ENCODE measurements around the gene TNPO2.
"Not testable (repeated sequence)": the region's sequence is repeated elsewhere in the genome, so short reads cannot be mapped to it uniquely, and the experiment has no call there.

Gene TNPO2

DNA sequence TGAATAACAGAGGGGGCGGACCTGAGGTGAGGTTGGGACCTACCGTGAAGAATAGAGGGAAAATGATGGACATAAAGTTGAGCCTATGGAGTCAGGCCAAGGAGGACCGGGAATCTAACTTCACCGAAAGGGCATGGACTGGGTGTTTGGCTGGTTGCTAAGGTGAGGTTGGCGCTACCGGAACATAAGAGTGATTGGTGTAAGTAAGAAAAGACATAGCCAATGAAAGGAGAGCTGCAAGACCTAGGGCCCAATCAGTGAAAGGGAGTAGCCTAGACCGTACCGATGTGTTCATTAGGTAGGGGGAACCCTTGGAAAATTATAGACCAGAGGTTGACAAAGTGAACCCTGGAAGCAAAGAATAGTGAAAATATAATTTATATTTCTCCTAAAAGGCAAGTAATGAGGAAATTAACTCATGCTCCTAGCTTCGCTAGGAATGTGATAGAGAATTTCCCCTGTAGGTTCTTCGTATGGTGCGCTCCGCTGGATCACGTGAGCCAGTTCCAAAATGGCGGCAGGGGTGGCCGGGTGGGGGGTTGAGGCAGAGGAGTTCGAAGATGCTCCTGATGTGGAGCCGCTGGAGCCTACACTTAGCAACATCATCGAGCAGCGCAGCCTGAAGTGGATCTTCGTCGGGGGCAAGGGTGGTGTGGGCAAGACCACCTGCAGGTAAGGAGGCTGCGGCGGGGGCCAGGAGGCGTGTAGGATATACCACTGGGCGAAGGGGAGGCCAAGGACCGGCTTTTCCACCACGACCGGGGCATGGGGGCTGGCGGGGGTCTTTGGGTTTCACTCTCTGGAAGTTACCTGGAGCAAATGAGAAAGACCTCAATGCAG lies 13.5 kb upstream of the TNPO2 start, which contains the start of gene GET3:
Gene GET3 (plus strand): TSS at position 503 of the 840 bp plus-strand sequence. CDS start 9 bp downstream, at position 512.
- peak; percentile 81 for DNase-seq

DNA sequence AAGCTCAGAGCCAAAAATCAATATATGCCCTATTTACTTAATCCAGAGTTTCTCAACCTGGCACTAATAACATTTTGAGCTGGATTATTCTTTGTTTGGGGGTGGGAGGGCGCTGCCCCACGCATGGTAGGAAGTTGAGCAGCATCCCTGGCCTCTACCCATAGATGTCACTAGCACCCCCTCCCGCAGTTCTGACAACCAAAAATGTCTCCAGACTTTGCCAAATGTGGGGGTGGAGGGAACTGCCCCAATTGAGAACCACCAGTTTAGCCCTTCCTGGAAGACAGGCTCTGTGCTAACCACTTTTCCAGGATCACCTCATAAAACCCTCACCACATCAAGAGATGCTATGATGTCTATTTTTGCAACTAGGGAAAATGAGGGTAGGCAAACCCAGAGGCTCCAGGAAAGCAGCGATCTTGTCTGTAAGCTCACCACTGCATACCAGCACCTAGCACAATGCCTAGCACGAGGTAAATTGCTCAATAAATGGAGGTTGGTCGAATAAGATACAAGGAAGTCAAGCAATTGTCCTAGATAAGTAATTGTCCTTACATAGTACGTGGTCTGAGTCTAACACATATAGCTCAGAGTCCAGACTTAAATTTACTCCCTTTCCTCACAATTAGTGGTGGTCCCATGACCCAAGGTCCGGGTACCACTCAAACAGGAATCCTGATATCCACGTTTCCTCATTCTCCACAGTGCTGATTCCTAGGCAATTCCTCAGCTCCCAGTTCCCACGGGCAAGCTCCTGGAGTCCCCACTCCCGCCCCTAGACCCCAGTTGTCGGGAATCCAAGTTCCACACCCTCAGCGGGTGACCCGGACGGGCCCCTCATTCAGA lies 9.9 kb upstream of the TNPO2 start:
- peak; percentile 45 for DNase-seq

DNA sequence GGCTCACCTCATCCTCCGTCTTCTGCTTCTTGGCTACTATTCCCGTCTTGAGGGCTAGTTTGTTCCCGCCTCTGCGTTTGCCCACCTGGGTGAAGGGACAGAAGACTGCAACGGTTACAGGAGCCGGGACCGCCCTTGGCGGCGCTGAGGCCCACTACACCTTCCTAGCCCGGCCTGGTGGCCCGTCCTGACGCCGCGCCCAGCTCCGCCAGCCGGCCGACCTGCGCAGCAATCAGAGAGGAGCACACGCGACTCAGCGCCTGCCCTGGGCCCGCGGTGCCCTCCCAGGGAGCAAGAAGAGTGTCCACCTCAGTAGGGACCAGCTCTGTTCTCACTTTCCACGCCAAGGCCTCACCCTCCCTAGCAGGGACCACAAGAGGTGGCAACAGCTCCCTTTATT lies 7.6 kb upstream of the TNPO2 start:
- DNase-seq = no peak

DNA sequence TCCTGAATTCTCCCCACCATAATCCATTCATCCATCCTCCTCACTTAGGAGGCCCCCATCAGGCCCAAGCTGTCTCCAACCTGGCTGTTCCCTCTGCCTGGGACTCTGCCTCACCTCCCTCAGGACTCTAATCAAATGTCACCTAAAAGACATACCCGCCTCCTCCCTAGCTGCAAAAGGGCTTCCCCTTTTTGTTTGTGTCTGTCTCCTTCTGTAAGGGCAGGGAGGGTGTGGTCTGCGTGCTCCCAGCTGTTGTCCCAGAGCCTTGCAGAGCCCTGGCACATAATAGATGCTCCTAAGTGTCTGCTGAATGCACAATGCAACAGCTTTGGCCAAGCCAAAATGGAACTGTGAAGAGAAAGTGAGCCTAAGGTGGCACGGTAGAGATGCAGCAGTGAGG lies 6.3 kb upstream of the TNPO2 start:
- no peak for DNase-seq

DNA sequence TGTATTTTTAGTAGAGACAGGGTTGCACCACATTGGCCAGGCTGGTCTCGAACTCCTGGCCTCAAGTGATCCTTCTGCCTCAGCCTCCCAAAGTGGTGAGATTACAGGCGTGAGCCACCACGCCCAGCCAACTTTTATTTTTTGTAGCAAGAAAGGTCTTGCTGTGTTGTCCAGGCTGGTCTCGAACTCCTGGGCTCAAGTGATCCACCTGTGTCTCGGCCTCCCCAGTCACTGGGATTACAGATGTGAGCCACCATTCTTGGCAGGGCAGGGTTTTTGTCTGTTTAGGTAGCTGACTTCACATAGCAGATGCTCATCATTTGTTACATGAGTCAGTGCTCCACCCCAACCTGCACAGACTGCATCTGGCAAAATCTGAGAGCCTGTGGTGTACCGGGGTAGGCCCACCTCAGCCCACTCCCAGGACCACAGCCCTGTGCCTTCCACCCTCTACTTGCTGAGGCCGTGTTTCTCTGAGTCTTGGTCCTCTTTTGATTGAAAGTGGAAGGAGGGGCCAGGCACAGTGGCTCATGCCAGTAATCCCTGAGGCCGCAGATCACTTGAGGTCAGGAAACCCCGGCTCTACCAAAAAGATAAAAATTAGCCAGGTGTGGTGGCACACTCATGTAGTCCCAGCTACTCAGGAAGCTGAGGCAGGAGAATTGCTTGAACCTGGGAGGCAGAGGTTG lies 4.2 kb upstream of the TNPO2 start:
- DNase-seq = no peak

DNA sequence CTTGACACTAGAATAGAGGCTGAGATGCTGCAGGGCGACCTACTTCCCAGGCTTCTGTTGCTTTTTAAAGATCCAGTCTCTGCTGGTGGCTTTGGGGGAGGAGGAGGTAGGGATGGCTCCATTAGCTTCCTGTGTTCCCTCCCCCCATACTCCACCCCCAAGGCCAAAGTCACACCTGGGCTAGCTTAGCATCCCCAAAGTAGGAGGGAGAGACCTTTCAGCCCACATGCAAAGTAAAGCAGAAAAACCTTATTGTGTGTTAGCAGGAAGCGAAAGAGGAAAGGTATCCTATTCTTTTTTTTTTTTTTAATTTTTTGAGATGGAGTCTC lies 3.2 kb upstream of the TNPO2 start:
- no peak for DNase-seq

DNA sequence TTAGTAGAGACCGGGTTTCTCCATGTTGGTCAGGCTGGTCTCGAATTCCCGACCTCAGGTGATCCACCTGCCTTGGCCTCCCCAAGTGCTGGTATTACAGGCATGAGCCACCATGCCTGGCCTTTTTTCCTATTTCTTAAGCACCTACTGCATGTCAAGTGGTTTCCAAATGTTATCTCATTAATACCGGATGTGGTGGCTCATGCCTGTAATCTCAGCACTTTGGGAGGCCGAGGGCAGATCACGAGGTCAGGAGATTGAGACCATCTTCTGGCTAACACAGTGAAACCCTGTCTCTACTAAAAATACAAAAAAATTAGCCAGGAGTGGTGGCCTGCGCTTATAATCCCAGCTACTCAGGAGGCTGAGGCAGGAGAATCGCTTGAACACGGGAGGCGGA lies 1.9 kb upstream of the TNPO2 start:
- DNase-seq = not testable (repeated sequence)

DNA sequence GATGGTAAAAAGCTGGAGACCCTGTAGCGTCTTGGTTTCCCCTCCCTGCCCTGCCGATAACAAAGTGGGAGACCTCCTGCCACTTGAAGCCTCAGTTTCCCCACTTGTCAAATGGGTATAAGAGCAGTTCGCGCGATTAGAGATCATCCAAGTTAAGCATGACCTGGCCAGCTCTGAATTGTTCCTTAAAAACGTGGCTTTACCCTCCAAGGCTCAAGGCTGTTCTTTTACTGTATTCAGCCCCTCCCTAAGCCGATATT lies 421 bp downstream of the TNPO2 start:
- no peak for DNase-seq

DNA sequence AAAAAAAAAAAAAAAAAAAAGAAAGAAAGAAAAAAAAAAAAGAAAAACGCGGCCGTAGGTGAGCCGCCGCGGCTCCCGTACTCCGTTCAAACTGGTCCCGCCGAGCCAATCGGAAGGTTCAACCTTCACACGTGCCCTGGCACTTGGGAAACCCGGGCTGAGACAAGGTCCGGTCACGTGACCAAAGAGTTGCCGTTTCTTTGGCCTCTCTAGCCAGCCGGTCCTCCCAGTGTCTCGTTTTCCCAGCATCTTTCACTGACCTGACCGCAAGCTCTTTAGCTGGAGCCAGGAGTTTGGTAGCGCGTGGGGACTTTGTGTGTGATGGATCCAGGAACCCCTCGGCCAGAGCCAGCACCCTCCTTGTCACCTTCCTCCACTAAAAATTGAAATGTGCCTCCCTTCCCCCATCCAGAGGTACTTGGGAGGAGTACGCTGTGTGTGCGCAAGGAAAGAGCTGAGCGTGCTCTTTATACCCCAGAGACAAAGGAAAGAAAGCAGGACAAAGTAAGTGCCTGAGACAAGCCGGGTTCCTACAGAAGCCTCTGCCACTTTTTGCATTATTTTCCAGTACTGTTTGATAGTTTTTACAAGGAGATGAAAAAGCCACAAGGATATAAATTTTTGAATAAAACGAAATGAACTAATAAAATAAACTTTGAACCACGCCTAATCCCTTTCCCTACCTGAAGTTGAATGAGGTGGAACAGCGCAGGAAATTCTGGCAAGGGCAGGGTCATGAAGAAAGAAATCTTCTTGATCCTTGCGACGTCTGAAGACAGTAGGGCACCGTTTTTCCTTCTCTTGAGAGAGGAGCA lies 959 bp downstream of the TNPO2 start:
- peak; percentile 93 for DNase-seq

DNA sequence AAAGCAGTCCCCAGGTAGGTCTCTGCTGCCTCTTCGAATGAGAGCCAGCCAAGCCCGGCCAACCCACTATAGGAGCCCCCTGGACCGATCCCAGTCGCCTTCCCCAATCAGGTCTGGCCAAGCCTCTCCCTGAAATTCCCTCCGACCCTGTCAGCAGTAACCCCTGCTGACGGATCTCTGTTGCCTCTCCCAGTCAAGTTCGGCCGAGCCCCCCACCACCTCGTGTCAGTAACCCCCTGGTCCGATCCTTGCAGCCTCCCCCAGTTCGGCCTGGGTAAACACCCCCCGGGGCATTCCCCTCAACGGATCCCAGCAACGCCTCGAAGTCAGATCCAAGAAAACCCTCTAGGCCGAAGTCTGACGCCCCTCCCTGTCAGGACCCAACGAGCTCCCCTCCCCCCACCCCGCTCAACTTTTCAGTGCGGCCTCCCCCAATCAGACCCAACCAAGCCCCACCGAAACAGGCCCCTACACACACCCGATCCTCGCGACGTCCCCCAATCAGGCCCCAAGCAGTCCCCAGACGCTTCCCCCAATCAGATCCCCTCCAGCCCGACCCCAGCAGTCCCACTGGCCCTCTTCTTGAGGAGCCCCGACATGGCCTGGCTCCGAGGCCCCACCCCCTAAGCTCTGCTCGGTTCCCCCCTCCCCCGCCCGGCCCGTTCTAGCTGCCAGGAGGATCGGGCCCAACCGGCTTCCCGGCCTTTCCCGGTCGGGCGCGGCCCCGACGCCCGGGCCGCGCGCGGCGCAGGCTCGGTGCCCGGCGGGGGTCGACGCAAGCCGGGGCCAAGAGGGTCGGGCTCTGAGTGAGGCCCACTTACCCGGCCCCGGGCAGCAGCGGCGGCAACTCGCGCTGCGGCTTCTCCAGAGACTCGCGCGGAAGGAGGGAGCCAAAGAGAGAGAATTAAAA lies 1.8 kb downstream of the TNPO2 start:
- peak; percentile 52 for DNase-seq

DNA sequence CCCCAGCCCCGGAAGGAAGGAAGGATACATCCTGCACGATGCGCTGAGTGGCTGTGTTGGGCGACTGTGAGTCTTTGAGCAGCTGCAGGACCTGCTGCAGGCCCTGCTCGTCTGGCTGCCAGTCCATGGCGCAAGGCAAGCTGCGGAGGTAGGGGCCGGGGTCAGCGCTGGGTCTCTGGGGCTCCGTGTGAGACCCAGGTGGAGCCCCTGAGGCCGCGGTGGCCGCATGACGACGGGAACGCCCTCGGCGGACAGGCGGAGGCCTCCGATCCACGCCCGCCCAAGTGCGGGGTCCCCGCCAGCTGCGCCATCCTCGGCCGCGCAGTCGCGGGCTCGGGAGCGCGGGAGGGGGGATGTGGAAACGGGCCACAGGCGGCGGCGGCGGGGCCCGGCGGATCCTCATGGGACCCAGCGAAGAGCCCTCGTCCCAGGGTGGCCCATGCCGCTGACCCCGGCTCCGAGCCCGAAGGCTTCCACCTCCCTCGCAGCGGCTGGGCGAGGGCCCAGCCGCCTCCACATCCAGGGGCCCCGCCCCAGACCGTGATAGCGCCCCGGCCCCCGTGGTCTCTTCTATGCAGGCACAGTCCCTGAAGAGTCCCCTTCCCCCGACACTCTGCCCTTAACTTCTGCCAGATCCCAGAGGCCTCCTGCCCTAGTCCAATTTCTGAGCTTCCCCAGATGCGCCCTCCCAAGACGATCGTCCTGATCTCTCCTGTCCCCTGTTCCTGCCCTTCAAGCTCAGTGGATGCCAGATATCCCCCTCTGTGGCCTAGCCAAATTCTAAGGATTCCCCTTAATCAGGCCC lies 2.7 kb downstream of the TNPO2 start:
- DNase-seq = no peak

DNA sequence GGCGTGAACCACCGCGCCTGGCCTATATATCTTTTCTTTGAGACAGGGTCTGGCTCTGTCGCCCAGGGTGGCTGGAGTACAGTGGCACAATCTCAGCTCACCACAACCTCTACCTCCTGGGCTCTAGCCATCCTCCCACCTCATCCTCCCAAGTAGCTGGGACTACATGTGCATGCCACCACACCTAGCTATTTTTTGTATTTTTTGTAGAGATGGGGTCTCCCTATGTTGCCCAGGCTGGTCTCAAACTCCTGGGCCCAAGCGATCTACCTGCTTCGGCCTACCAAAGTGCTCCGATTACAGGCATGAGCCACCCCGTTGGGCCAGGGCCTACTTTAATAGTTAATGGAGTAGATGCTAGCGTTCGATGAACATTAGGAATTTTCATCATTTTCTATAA lies 3.4 kb downstream of the TNPO2 start:
- DNase-seq = no peak

DNA sequence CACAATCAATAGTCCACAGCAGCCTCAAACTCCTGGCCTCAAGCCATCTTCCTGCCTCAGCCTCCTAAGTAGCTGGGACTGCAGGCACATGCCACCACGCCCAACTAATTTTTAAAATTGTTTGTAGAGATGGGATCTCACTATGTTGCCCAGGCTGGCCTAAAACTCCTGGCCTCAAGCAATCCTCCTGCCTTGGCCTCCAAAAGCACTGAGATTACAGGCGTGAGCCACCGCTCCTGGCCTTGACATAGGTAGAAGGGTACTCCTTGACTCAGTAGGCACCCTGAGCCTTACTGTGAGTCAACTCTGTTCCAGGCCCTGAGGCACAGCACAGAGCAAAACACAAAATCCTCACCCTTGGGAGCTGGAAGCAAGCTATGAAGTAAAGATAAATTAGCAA lies 7.8 kb downstream of the TNPO2 start:
- DNase-seq = no peak

DNA sequence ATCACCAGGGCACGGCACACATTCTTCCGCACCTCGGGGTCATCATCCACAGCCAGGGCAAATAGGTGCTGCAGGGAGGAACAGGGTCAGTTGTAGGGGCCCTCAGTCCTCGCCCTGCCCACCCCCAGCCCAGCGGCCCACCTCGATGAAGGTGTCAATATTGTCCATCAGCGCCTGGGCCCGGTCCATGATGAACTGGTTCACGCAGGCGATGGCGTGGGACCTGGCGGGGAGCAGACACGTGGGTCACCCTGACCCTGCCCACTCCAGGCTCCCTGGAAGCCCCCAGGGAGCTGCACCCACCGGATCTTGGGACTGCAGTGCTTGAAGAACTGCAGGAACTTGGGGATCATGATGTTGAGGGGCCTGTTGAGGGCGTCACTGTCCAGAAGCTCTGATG lies 8.6 kb downstream of the TNPO2 start:
- no peak for DNase-seq

DNA sequence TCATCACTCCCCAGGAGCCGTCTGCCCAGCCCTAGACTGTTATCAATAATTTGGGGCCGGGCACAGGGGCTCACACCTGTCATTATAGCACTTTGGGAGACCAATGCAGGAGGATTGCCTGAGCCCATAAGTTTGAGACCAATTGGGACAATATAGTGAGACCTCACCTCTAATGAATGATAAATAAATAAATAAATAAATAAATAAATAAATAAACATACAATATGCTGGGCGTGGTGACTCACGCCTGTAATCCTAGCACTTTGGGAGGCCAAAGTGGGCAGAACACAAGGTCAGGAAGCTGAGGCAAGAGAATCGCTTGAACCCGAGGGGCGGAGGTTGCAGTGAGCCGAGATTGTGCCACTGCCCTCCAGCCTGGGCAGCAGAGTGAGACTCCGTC lies 10.4 kb downstream of the TNPO2 start:
- not testable (repeated sequence) for DNase-seq

DNA sequence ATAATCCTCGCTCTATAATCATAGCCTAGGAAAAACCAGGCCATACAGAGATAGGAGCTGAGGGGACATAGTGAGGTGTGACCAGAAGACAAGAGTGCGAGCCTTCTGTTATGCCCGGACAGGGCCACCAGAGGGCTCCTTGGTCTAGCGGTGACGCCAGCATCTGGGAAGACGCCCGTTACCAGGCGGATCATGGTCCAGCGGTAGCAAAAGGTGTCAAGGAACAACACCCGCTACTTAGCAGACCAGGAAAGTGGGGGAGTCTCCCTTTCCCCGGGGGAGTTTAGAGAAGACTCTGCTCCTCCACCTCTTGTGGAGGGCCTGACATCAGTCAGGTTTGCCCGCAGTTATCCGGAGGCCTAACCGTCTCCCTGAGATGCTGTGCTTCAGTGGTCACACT lies 11.7 kb downstream of the TNPO2 start:
- DNase-seq = not testable (repeated sequence)

DNA sequence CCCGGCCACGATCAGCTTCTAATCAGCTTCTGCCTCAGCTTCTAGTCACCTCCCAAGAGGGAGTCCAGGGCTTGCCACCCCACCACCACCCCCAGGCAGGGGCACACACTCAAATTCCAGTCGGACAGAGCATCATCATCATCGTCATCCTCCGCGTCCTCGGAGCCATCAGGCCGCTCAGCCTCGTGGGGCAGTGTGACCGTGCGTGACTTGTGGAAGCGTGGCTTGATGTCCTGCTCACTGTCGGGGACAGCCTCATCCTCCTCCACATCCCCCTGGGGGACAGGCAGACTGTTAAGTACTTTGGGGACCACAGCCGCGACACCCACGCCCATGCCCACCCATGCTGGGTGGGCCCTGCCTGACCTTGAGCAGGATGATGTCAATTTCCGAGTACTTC lies 12.5 kb downstream of the TNPO2 start:
- no peak for DNase-seq

DNA sequence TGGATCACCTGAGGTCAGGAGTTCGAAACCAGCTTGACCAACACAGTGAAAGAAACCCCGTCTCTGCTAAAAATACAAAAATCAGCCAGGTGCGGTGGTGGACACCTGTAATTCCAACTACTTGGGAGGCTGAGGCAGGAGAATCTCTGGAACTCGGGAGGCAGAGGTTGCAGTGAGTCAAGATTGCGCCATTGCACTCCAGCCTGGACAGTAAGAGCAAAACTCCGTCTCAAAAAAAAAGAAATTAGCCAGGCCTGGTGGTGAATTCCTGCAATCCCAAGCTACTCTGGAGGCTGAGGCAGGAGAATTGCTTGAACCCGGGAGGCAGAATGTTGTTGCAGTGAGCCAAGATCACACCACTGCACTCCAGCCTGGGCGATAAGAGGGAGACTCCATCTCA lies 15.1 kb downstream of the TNPO2 start:
- no peak for DNase-seq

DNA sequence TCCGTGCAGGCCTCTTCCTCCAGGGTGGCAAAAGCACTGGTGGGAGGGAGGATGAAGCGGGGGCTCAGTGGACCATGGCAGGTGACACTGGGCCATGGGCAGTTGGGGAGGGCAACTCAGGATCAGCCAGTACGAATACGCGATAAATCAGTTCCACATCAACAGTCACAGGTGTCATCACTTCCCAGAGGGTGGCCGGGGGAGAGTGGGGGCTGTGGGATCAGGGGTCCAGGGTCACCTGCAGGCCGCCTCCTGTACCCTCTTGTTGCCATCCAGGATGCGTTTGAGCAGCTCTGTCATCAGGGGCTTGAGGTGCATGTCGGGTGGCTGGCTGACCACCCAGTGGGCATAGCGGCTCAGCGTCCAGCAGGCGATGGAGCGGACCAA lies 17.4 kb downstream of the TNPO2 start:
- DNase-seq = no peak

DNA sequence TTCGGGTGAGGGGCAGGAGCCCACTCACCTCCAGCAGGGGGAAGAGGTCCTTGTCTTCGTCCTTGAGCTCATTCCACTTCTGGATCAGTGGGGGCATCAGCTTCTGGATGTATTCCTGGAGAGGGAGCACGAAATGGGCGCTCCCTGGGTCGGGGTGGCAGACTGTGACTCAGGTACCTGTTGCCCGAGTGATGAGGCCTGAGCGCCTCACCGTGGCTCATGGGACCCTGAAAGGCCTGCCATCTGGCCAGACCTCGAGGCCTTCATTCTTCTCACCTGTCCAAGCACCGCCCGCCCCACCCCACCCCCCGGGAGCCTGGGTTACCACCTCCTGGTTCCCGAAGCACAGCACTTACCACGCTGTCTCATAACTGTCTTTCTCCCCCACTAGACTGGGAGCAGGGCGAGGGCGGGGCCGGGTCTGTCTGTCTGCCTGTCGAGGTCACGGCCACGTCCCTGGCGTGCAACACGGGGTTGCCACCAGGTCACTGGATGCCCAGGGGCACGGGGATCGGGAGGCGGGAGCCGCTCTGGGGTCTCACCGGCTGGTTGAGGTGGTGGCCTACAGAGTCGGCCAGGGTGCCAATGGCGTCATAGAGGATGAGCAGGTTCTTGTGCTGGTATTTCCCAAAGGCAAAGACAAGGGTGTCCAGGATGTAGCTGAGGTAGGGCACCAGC lies 17.9 kb downstream of the TNPO2 start:
- no peak for DNase-seq
